ENCODE measurements around the gene GOSR1.

DNA sequence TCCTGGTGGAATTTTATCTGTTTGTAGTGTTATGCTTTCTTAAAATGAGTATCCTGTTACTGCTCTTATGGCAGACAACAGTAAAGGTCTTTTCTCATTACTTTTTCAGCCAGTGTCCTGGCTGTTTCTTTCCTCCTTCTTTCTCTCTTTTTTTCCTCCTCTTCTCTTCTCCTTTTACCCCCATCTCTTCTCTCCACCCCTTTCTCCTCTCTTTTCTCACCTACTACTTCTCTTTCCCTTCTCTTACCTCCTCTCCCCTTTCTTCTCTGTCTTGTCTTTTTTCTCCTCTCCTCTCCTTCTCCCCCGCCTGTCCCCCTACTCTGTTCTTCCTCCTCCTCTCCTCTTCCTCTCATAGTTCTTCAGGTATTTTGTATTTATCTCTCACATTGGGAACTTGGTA lies 49.6 kb upstream of the GOSR1 start:
- TF ChIP-seq, protein P1, sequence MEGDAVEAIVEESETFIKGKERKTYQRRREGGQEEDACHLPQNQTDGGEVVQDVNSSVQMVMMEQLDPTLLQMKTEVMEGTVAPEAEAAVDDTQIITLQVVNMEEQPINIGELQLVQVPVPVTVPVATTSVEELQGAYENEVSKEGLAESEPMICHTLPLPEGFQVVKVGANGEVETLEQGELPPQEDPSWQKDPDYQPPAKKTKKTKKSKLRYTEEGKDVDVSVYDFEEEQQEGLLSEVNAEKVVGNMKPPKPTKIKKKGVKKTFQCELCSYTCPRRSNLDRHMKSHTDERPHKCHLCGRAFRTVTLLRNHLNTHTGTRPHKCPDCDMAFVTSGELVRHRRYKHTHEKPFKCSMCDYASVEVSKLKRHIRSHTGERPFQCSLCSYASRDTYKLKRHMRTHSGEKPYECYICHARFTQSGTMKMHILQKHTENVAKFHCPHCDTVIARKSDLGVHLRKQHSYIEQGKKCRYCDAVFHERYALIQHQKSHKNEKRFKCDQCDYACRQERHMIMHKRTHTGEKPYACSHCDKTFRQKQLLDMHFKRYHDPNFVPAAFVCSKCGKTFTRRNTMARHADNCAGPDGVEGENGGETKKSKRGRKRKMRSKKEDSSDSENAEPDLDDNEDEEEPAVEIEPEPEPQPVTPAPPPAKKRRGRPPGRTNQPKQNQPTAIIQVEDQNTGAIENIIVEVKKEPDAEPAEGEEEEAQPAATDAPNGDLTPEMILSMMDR (conservative IDR thresholded peaks at IDR 0.05): no peak
- no peak for TF ChIP-seq ZFX (IDR thresholded peaks at IDR 0.05)

All from C4-2B (cell line).